HepG2 (cell line): ENCODE data around the gene DUSP9. TPM values are rescaled to one million over a fixed set of nuclear protein-coding genes. Genes with fewer than 3 reads are reported as not detected.

Source experiments
- ARNT ChIP-seq: fragments of 450-650 bp; IDR thresholded peaks from 2 replicates; pipeline ENCODE4 v1.6.1; 2017
- BRD4 ChIP-seq: sonication (generic); formaldehyde crosslinking; IDR thresholded peaks from 2 replicates; pipeline ENCODE4 v1.4.0; 2020; ENCODE audit warnings: missing genetic modification reagents
- CREB1 ChIP-seq, 2 experiments: fragments of 450-650 bp in 1 of 2; IDR thresholded peaks; 2 replicates each; pipeline ENCODE4 v1.6.1; 2016 to 2017; ENCODE audit warnings: control low read depth in 1 of 2, mild to moderate bottlenecking in 1 of 2, missing compliant biosample characterization in 1 of 2, missing genetic modification characterization in 1 of 2
- DMAP1 ChIP-seq: IDR thresholded peaks from 2 replicates; pipeline ENCODE4 v1.6.1; 2016
- GMEB2 ChIP-seq: IDR thresholded peaks from 2 replicates; pipeline ENCODE4 v1.6.1; 2016; ENCODE audit warnings: missing biosample characterization, missing genetic modification reagents, low read depth
- HDAC1 ChIP-seq: sonication (generic); formaldehyde crosslinking; IDR thresholded peaks from 2 replicates; pipeline ENCODE4 v1.5.1; 2020; ENCODE audit warnings: mild to moderate bottlenecking, missing genetic modification reagents
- HMG20B ChIP-seq: conservative IDR thresholded peaks from 2 replicates; pipeline ENCODE4 v1.6.1; 2016; ENCODE audit warnings: missing genetic modification reagents, missing compliant biosample characterization
- KDM5A ChIP-seq: fragments of 200-600 bp; sonication (generic); IDR thresholded peaks from 2 replicates; pipeline ENCODE4 v1.7.0; 2018; ENCODE audit warnings: antibody characterized with exemption, mild to moderate bottlenecking, low read length, borderline replicate concordance
- MBD4 ChIP-seq: IDR thresholded peaks from 2 replicates; pipeline ENCODE4 v1.6.1; 2012; ENCODE audit warnings: low read length, inconsistent platforms, borderline replicate concordance
- MYC ChIP-seq: sonication (generic); formaldehyde crosslinking; IDR thresholded peaks from 2 replicates; pipeline ENCODE4 v1.9.0; 2021; ENCODE audit warnings: missing genetic modification reagents, borderline replicate concordance
- NCOA5 ChIP-seq: sonication (generic); formaldehyde crosslinking; IDR thresholded peaks from 2 replicates; pipeline ENCODE4 v1.4.0; 2020; ENCODE audit warnings: missing genetic modification reagents
- NFIC ChIP-seq: IDR thresholded peaks from 2 replicates; pipeline ENCODE4 v1.6.1; 2012; ENCODE audit warnings: mild to moderate bottlenecking, low read length, inconsistent platforms
- PHF5A ChIP-seq: IDR thresholded peaks from one replicate; pipeline ENCODE4 v1.6.1; 2018; ENCODE audit warnings: low read depth, missing genetic modification reagents; ENCODE audit not compliant: unreplicated experiment
- RBFOX2 ChIP-seq: fragments of 200-400 bp; formaldehyde crosslinking; IDR thresholded peaks from 2 replicates; pipeline ENCODE4 v1.6.1; 2017; ENCODE audit warnings: low read depth, mild to moderate bottlenecking, low read length
- RFX3 ChIP-seq: IDR thresholded peaks from 2 replicates; pipeline ENCODE4 v1.6.1; 2016; ENCODE audit warnings: missing biosample characterization, missing genetic modification reagents
- THAP11 ChIP-seq: IDR thresholded peaks from 2 replicates; pipeline ENCODE4 v1.6.1; 2016; ENCODE audit warnings: missing biosample characterization, missing genetic modification reagents
- ZBTB38 ChIP-seq: sonication (generic); formaldehyde crosslinking; IDR thresholded peaks from 2 replicates; pipeline ENCODE4 v1.5.1; 2020; ENCODE audit warnings: mild to moderate bottlenecking, missing genetic modification reagents
- ZC3H13 ChIP-seq: sonication (generic); formaldehyde crosslinking; IDR thresholded peaks from 2 replicates; pipeline ENCODE4 v1.8.1; 2023; ENCODE audit warnings: mild to moderate bottlenecking, missing genetic modification reagents, moderate library complexity
- ZFP41 ChIP-seq: sonication (generic); formaldehyde crosslinking; IDR thresholded peaks from 2 replicates; pipeline ENCODE4 v1.4.0; 2020; ENCODE audit warnings: mild to moderate bottlenecking, missing genetic modification reagents, borderline replicate concordance
- ZNF160 ChIP-seq: sonication (generic); formaldehyde crosslinking; IDR thresholded peaks from 2 replicates; pipeline ENCODE4 v1.8.0; 2022; ENCODE audit warnings: mild to moderate bottlenecking, inconsistent platforms, missing genetic modification reagents
- ZNF446 ChIP-seq: sonication (generic); formaldehyde crosslinking; IDR thresholded peaks from 2 replicates; pipeline ENCODE4 v1.5.0; 2020; ENCODE audit warnings: mild to moderate bottlenecking, missing genetic modification reagents
- ZNF746 ChIP-seq: sonication (generic); formaldehyde crosslinking; IDR thresholded peaks from 2 replicates; pipeline ENCODE4 v1.8.0; 2022; ENCODE audit warnings: mild to moderate bottlenecking, missing genetic modification reagents
- ZZZ3 ChIP-seq: sonication (generic); formaldehyde crosslinking; IDR thresholded peaks from 2 replicates; pipeline ENCODE4 v1.4.0; 2020; ENCODE audit warnings: missing genetic modification reagents, mild to moderate bottlenecking, borderline replicate concordance
- polyA plus RNA-seq, 8 experiments: library from polyadenylated mRNA; depleted of rRNA in 3 of 8; stranded (reverse) in 7 of 8; unstranded in 1 of 8; fragments of >200 nt; fragmentation: Illumina TruSeq in 4 of 8; extraction: Trizol in 4 of 8; gene quantifications; 2 replicates each; pipeline versions ENCODE4 v1.2.1 to v1.2.3, GENCODE V29; 2011 to 2016; ENCODE audit warnings: low read depth in 4 of 8, missing spikeins in 1 of 8, mixed read lengths in 1 of 8; ENCODE audit not compliant: insufficient read depth in 1 of 8
- total RNA-seq, 5 experiments: library from RNA; depleted of rRNA; stranded (reverse); fragments of >200 nt; fragmentation: Illumina TruSeq; extraction: Trizol; gene quantifications; 2 replicates each; pipeline ENCODE4 v1.2.3, GENCODE V29; 2016; ENCODE audit warnings: low read depth in 1 of 5
- TF ChIP-seq, protein P1 (sequence below): sonication (generic); formaldehyde crosslinking; IDR thresholded peaks from 2 replicates; pipeline ENCODE4 v1.4.0; 2020; ENCODE audit warnings: missing genetic modification reagents
- TF ChIP-seq, protein P2 (sequence below): sonication (generic); formaldehyde crosslinking; IDR thresholded peaks from 2 replicates; pipeline ENCODE4 v1.4.0; 2020; ENCODE audit warnings: mild to moderate bottlenecking, missing genetic modification reagents
- TF ChIP-seq, protein P3 (sequence below): sonication (generic); formaldehyde crosslinking; IDR thresholded peaks from 2 replicates; pipeline ENCODE4 v1.4.0; 2020; ENCODE audit warnings: missing genetic modification reagents, mild to moderate bottlenecking, borderline replicate concordance

Gene DUSP9
- total and polyA plus RNA-seq, 2 of the 13 experiments (the other 11 are each of a cell fraction or from before 2014, with no cell fraction given): 235 to 435 TPM

GRCh38 chrX:153643431-153644351 lies 3.3 kb upstream of the DUSP9 start (continued):
- TF ChIP-seq GMEB2: no peak
- TF ChIP-seq ZBTB38: no peak
- 0 out of 2 replicates have a peak, but pooled peaks have one; percentile 23 for TF ChIP-seq DMAP1 (CRISPR knock-in tag)
- no peak for TF ChIP-seq NCOA5
- no peak for TF ChIP-seq THAP11 (CRISPR knock-in tag)
- TF ChIP-seq KDM5A: no peak
- no peak for TF ChIP-seq ARNT
- 0 out of 2 replicates have a peak, but pooled peaks have one; percentile 42 for TF ChIP-seq ZNF446
- no peak for TF ChIP-seq ZFP41 (CRISPR knock-in tag)
- peak; percentile 27; the same call in 1 of the 2 replicates for TF ChIP-seq MYC (CRISPR knock-in tag)
- no peak for TF ChIP-seq NFIC
- no peak for TF ChIP-seq RFX3 (CRISPR knock-in tag)
- TF ChIP-seq, protein P1, sequence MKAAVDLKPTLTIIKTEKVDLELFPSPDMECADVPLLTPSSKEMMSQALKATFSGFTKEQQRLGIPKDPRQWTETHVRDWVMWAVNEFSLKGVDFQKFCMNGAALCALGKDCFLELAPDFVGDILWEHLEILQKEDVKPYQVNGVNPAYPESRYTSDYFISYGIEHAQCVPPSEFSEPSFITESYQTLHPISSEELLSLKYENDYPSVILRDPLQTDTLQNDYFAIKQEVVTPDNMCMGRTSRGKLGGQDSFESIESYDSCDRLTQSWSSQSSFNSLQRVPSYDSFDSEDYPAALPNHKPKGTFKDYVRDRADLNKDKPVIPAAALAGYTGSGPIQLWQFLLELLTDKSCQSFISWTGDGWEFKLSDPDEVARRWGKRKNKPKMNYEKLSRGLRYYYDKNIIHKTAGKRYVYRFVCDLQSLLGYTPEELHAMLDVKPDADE (CRISPR knock-in tag): no peak
- TF ChIP-seq, protein P2, sequence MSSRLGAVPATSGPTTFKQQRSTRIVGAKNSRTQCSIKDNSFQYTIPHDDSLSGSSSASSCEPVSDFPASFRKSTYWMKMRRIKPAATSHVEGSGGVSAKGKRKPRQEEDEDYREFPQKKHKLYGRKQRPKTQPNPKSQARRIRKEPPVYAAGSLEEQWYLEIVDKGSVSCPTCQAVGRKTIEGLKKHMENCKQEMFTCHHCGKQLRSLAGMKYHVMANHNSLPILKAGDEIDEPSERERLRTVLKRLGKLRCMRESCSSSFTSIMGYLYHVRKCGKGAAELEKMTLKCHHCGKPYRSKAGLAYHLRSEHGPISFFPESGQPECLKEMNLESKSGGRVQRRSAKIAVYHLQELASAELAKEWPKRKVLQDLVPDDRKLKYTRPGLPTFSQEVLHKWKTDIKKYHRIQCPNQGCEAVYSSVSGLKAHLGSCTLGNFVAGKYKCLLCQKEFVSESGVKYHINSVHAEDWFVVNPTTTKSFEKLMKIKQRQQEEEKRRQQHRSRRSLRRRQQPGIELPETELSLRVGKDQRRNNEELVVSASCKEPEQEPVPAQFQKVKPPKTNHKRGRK: no peak
- TF ChIP-seq, protein P3, sequence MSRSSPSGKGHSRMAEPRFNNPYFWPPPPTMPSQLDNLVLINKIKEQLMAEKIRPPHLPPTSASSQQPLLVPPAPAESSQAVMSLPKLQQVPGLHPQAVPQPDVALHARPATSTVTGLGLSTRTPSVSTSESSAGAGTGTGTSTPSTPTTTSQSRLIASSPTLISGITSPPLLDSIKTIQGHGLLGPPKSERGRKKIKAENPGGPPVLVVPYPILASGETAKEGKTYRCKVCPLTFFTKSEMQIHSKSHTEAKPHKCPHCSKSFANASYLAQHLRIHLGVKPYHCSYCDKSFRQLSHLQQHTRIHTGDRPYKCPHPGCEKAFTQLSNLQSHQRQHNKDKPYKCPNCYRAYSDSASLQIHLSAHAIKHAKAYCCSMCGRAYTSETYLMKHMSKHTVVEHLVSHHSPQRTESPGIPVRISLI (CRISPR knock-in tag): no peak
- peak; percentile 66 for TF ChIP-seq RBFOX2
- TF ChIP-seq MBD4: no peak
- TF ChIP-seq HMG20B (CRISPR knock-in tag): no peak
- no peak for TF ChIP-seq ZC3H13 (CRISPR knock-in tag)
- TF ChIP-seq PHF5A (CRISPR knock-in tag): no peak
- no peak for TF ChIP-seq ZNF160 (CRISPR knock-in tag)
- 0 out of 2 replicates have a peak, but pooled peaks have one; percentile 17 for TF ChIP-seq BRD4
- no peak for TF ChIP-seq CREB1 (IDR thresholded peaks at IDR 0.05)
- TF ChIP-seq CREB1 (CRISPR knock-in tag; IDR thresholded peaks at IDR 0.05): no peak
- TF ChIP-seq HDAC1: 0 out of 2 replicates have a peak, but pooled peaks have one; percentile 27
- no peak for TF ChIP-seq ZNF746
- no peak for TF ChIP-seq ZZZ3
